ENCODE measurements around the gene PKD1.

GRCh38 chr16:2092256-2092620, 43.5 kb downstream of the PKD1 start:
- TF ChIP-seq POLR2AphosphoS5 (IDR thresholded peaks at IDR 0.05) (no peak), CTCF (IDR thresholded peaks at IDR 0.05) (no peak)
